Left ventricle myocardium superior (tissue), 1 donor: ENCODE measurements around the gene TRIM33. TPM values are rescaled to one million over a fixed set of nuclear protein-coding genes. Genes with fewer than 3 reads are reported as not detected.

Source experiments
- total RNA-seq: library from RNA; stranded (reverse); fragmentation: NEBNext Ultra II Directional; extraction: Animal tissue kit (Norgen Biotek cat#: 25700); gene quantifications from one replicate; pipeline ENCODE4 v1.2.1, GENCODE V29; 2021
- donor health status: DM: no; HTN: yes; CAD: no; lungs with severe emphysema.

Gene TRIM33
- total RNA-seq, 1 donor from 2014 or later: 17.9 TPM

Other genes with a start within 250 kb of the TRIM33 start
- gene BCAS2, start 70.4 kb upstream of the TRIM33 start, total RNA-seq: 32.5 TPM
- gene DENND2C, start 158.8 kb upstream of the TRIM33 start, total RNA-seq: 4.2 TPM
- 0.10 TPM for gene AMPD1, start 184.3 kb upstream of the TRIM33 start, total RNA-seq
- gene NRAS, start 205.6 kb upstream of the TRIM33 start, total RNA-seq: 6.9 TPM
- gene CSDE1, start 246.8 kb upstream of the TRIM33 start, total RNA-seq: 923 TPM